ENCODE data around the gene UBAC1.

The UBAC1 gene

GRCh38 chr9:136009516-136009915, 48.3 kb upstream of the UBAC1 start:
- no peak for DNase-seq (ENCODE audit: low read depth in 1 of 2, low spot score in 1 of 2)
- Histone ChIP-seq H3K27ac (replicated peaks) (no peak overlapping the region), H3K27me3 (ENCODE audit: insufficient read depth, poor library complexity, severe bottlenecking) (no peaks in the 10 kb centered on the region), H3K4me3 (replicated peaks; ENCODE audit: insufficient read depth, low read length) (no peak overlapping the region)
- no peak for TF ChIP-seq POLR2AphosphoS5 (IDR thresholded peaks at IDR 0.05; ENCODE audit: low read depth)
- no peak for TF ChIP-seq CTCF (IDR thresholded peaks at IDR 0.05; ENCODE audit: insufficient read depth, low read length)
- no peak for TF ChIP-seq GABPA (IDR thresholded peaks at IDR 0.05; ENCODE audit: low read depth)
- TF ChIP-seq SPI1 (IDR thresholded peaks at IDR 0.05; ENCODE audit: borderline replicate concordance, low read depth) = no peak
- TF ChIP-seq REST (IDR thresholded peaks at IDR 0.05; ENCODE audit: insufficient replicate concordance, low read depth) = no peak

GRCh38 chr9:136008693-136008997, 47.5 kb upstream of the UBAC1 start:
- TF ChIP-seq SPI1 (IDR thresholded peaks at IDR 0.05; ENCODE audit: borderline replicate concordance, low read depth) (no peak), REST (IDR thresholded peaks at IDR 0.05; ENCODE audit: insufficient replicate concordance, low read depth) (no peak), GABPA (IDR thresholded peaks at IDR 0.05; ENCODE audit: low read depth) (no peak), CTCF (IDR thresholded peaks at IDR 0.05; ENCODE audit: insufficient read depth, low read length) (no peak), POLR2AphosphoS5 (IDR thresholded peaks at IDR 0.05; ENCODE audit: low read depth) (no peak)
- DNase-seq (ENCODE audit: low read depth in 1 of 2, low spot score in 1 of 2) = no peak
- no peak overlapping the region for H3K27ac ChIP-seq (replicated peaks)
- H3K27me3 ChIP-seq (ENCODE audit: insufficient read depth, poor library complexity, severe bottlenecking) = no peaks in the 10 kb centered on the region
- no peak overlapping the region for H3K4me3 ChIP-seq (replicated peaks; ENCODE audit: insufficient read depth, low read length)

GRCh38 chr9:136007934-136008692, 46.9 kb upstream of the UBAC1 start:
- Histone ChIP-seq H3K27me3 (ENCODE audit: insufficient read depth, poor library complexity, severe bottlenecking) (no peaks in the 10 kb centered on the region), H3K4me3 (replicated peaks; ENCODE audit: insufficient read depth, low read length) (no peak overlapping the region), H3K27ac (replicated peaks) (no peak overlapping the region)
- DNase-seq (ENCODE audit: low read depth in 1 of 2, low spot score in 1 of 2) = no peak
- TF ChIP-seq CTCF (IDR thresholded peaks at IDR 0.05; ENCODE audit: insufficient read depth, low read length) (no peak), POLR2AphosphoS5 (IDR thresholded peaks at IDR 0.05; ENCODE audit: low read depth) (no peak), REST (IDR thresholded peaks at IDR 0.05; ENCODE audit: insufficient replicate concordance, low read depth) (no peak), SPI1 (IDR thresholded peaks at IDR 0.05; ENCODE audit: borderline replicate concordance, low read depth) (no peak), GABPA (IDR thresholded peaks at IDR 0.05; ENCODE audit: low read depth) (no peak)

All from HL-60 (cell line).